ENCODE measurements around the gene GHSR. TPM values are rescaled to one million over a fixed set of nuclear protein-coding genes. Genes with fewer than 3 reads are reported as not detected.

The GHSR gene
- total RNA-seq, 4 donors from 2014 or later: not detected

GRCh38 chr3:172437713-172438112 is 10.5 kb downstream of the GHSR start:
- H3K27me3 ChIP-seq: peaks cover 0 to 10% (median 0%) of the 10 kb centered on the region in 4 donors
- no peak for DNase-seq (ENCODE audit: extremely low spot score)
- H3K4me3 ChIP-seq: no peak overlapping the region
- no peak overlapping the region for H3K27ac ChIP-seq (replicated peaks in 1 of 4)
- TF ChIP-seq CTCF (IDR thresholded peaks at IDR 0.05): no peak
- no peak for TF ChIP-seq POLR2A (IDR thresholded peaks at IDR 0.05; ENCODE audit: low read depth)
- TF ChIP-seq EP300 (IDR thresholded peaks at IDR 0.05): no peak
- TF ChIP-seq POLR2AphosphoS5 (IDR thresholded peaks at IDR 0.05): no peak
- peaks cover 0 to 5% (median 0%) of the 10 kb centered on the region in 4 donors for H3K9me3 ChIP-seq
- H3K4me1 ChIP-seq: no peaks in the 10 kb centered on the region
- no peaks in the 10 kb centered on the region for H3K36me3 ChIP-seq
- intact Hi-C loops (cut with DNase I): no loop called here

GRCh38 chr3:172415323-172415722 is 32.9 kb downstream of the GHSR start:
- H3K27ac ChIP-seq (replicated peaks in 1 of 4): no peak overlapping the region
- H3K4me1 ChIP-seq: no peaks in the 10 kb centered on the region
- intact Hi-C loops (cut with DNase I): no loop called here
- 87% methylated on average over 4 of the region's 5 CpGs for WGBS
- no peak overlapping the region for H3K4me3 ChIP-seq
- DNase-seq (ENCODE audit: extremely low spot score): no peak
- TF ChIP-seq POLR2AphosphoS5 (IDR thresholded peaks at IDR 0.05) (no peak), CTCF (IDR thresholded peaks at IDR 0.05) (no peak), EP300 (IDR thresholded peaks at IDR 0.05) (no peak), POLR2A (IDR thresholded peaks at IDR 0.05; ENCODE audit: low read depth) (no peak)
- no peaks in the 10 kb centered on the region for H3K27me3 ChIP-seq
- no peaks in the 10 kb centered on the region for H3K36me3 ChIP-seq
- H3K9me3 ChIP-seq: peaks cover 0 to 11% (median 3%) of the 10 kb centered on the region in 4 donors

- Histone ChIP-seq H3K4me1 (no peaks in the 10 kb centered on the region), H3K9me3 (no peaks in the 10 kb centered on the region), H3K27ac (replicated peaks in 1 of 4) (no peak overlapping the region), H3K36me3 (no peaks in the 10 kb centered on the region), H3K27me3 (no peaks in the 10 kb centered on the region), H3K4me3 (no peak overlapping the region)
- no peak for DNase-seq (ENCODE audit: extremely low spot score)
- intact Hi-C loops (cut with DNase I): no loop called here
- TF ChIP-seq EP300 (IDR thresholded peaks at IDR 0.05): no peak
- no peak for TF ChIP-seq POLR2AphosphoS5 (IDR thresholded peaks at IDR 0.05)
- no peak for TF ChIP-seq POLR2A (IDR thresholded peaks at IDR 0.05; ENCODE audit: low read depth)
- 96% methylated on average over 4 of the region's 6 CpGs for WGBS
Measured at GRCh38 chr3:172411478-172411947, 36.7 kb downstream of the GHSR start.

GRCh38 chr3:172410702-172411477 is 37.4 kb downstream of the GHSR start:
- H3K9me3 ChIP-seq: no peaks in the 10 kb centered on the region
- H3K27ac ChIP-seq (replicated peaks in 1 of 4): no peak overlapping the region
- 86% methylated on average over 3 of the region's 13 CpGs for WGBS
- intact Hi-C loops (cut with DNase I): no loop called here
- H3K27me3 ChIP-seq: no peaks in the 10 kb centered on the region
- H3K4me1 ChIP-seq: no peaks in the 10 kb centered on the region
- TF ChIP-seq POLR2AphosphoS5 (IDR thresholded peaks at IDR 0.05): no peak
- TF ChIP-seq EP300 (IDR thresholded peaks at IDR 0.05): no peak
- TF ChIP-seq POLR2A (IDR thresholded peaks at IDR 0.05; ENCODE audit: low read depth): no peak
- TF ChIP-seq CTCF (IDR thresholded peaks at IDR 0.05): no peak
- DNase-seq (ENCODE audit: extremely low spot score): no peak
- no peak overlapping the region for H3K4me3 ChIP-seq
- H3K36me3 ChIP-seq: no peaks in the 10 kb centered on the region

GRCh38 chr3:172407872-172408271 is 40.4 kb downstream of the GHSR start:
- no peaks in the 10 kb centered on the region for H3K27me3 ChIP-seq
- no peaks in the 10 kb centered on the region for H3K9me3 ChIP-seq
- 83% methylated on average over 3 of the region's 3 CpGs for WGBS
- no peak for DNase-seq (ENCODE audit: extremely low spot score)
- TF ChIP-seq EP300 (IDR thresholded peaks at IDR 0.05): no peak
- TF ChIP-seq POLR2AphosphoS5 (IDR thresholded peaks at IDR 0.05): no peak
- TF ChIP-seq POLR2A (IDR thresholded peaks at IDR 0.05; ENCODE audit: low read depth): no peak
- no peak for TF ChIP-seq CTCF (IDR thresholded peaks at IDR 0.05)
- H3K4me1 ChIP-seq: no peaks in the 10 kb centered on the region
- no peaks in the 10 kb centered on the region for H3K36me3 ChIP-seq
- H3K27ac ChIP-seq (replicated peaks in 1 of 4): no peak overlapping the region
- no peak overlapping the region for H3K4me3 ChIP-seq
- intact Hi-C loops (cut with DNase I): no loop called here
